NCI-H1092 treated with DMSO at 0.1 percent for 48 hours (cell line): ENCODE measurements around the gene ELOVL3.

Experiments used
- DNase-seq: peaks from one replicate; lab custom pipeline; 2025; lab: John Stamatoyannopoulos, UW

The ELOVL3 gene

GRCh38 chr10:102226542-102226870, 407 bp downstream of the ELOVL3 start:
- DNase-seq = no peak

GRCh38 chr10:102227050-102227449, 951 bp downstream of the ELOVL3 start:
- no peak for DNase-seq

DNA sequence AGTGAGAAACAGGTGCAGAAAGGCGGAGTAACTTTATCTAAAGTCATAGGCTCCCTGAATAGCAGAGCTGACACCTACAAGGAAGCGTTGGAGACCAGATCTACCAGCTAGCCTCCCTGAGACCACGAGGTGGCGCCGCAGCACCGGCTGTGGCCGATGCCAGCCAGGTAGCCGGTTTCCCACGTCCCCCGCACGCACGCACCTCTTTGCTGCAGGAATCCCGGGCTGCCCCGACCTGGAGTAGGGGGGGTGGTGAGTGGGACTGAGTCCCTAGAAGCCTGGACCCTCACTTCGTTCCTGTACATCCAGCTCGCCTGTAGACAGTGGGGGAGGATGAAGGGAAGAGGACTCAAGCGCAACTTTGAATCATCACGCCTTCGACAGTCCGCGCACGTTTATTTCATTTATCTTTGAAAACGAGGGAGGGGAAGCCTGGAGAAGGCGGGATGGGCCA, 3.7 kb downstream of the ELOVL3 start:
- peak; percentile 55 for DNase-seq

- peak; percentile 54 for DNase-seq
Observed at GRCh38 chr10:102230264-102230860, 4.3 kb downstream of the ELOVL3 start.

GRCh38 chr10:102230861-102231356, 4.8 kb downstream of the ELOVL3 start:
- peak; percentile 11 for DNase-seq

GRCh38 chr10:102231357-102232318, 5.5 kb downstream of the ELOVL3 start:
- no peak for DNase-seq

GRCh38 chr10:102233997-102234396, 7.9 kb downstream of the ELOVL3 start:
- no peak for DNase-seq

DNA sequence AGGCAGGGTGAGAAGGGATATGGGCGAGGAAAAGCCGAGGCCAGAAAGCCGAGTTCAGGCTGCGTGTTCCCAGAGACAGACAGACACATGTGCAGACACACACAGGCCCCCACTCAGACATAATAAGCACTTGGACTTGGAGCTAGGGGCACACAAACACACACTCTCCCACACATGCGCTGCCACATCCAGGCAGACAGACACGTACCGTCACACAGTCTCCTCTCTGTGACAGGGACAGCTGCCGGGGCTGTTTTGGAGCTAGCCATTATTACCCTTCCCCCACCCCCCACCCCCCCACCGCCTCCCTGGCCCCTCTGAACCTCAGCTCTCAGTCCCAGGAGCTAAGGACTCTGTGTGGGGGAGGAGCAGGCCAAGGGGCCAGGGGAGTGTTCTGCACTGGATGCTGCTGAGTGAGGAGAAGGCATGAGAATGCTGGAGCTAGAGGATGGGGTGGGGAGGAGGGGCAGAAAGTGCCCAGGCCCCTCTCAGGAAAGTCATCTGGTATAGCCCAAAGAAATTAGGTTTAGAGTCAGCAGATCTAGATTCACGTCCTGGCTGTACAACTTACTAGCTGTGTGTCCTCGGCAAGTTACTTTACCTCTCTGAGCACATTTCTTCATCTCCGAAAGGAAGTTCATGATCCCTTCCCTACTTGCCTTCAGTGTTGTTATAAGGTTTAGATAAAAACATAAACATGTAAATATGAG, 8.9 kb downstream of the ELOVL3 start:
- DNase-seq = no peak

- no peak for DNase-seq
Observed at GRCh38 chr10:102235598-102235920, 9.5 kb downstream of the ELOVL3 start.

- no peak for DNase-seq
Observed at GRCh38 chr10:102236006-102236405, 9.9 kb downstream of the ELOVL3 start.

- no peak for DNase-seq
Observed at GRCh38 chr10:102237711-102238252, 11.7 kb downstream of the ELOVL3 start.

GRCh38 chr10:102240467-102241031, 14.4 kb downstream of the ELOVL3 start:
- DNase-seq = no peak

- DNase-seq = no peak
Observed at GRCh38 chr10:102241032-102241443, 14.9 kb downstream of the ELOVL3 start.

DNA sequence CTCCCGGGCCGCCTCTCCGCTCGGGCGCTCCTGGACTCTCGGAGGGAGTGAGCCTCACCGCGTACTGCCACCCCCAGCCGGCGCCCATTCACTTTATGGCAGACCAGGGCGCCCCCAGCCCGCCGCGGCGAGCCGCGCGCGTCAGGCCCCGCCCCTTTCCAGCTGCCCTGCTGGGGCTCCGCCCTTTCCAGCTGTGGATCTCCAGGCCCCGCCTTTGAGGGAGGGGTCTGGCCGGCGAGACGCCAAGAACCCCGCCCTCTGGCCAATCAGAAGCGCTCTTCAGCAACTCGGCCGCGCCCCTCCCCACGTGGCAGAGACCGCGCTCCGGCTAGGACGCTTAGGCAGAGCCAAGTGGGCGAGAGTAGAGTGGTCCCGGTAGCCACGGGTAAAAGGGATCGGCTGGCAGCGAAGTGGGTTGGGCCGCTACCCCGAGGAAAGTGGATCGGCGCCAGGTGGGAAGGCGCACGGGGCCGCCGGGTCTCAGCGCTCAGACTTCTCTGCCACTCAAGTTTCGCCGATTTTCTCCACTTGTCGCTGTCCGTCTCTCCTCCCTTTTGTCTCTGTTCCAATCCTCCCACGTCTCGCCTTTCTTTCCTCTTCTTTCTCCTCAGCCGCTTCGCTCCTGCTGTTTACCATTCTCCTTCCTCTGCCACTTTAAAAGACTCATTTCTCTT, 15.5 kb downstream of the ELOVL3 start, which contains the start of gene PITX3:
Gene PITX3 (minus strand): TSS at position 69 of the 674 bp plus-strand sequence. CDS start 9,432 bp downstream, outside the sequence.
- DNase-seq = peak; percentile 52

- no peak for DNase-seq
Observed at GRCh38 chr10:102242118-102242485, 16.0 kb downstream of the ELOVL3 start.

GRCh38 chr10:102243309-102243708, 17.2 kb downstream of the ELOVL3 start:
- no peak for DNase-seq

- peak; percentile 99 for DNase-seq
Observed at GRCh38 chr10:102245082-102245931, 19.2 kb downstream of the ELOVL3 start, which contains the start of gene GBF1. Gene GBF1, plus strand, starts transcription at chr10:102245532. Its CDS starts 13,407 bp downstream, at chr10:102258939.

- no peak for DNase-seq
Observed at GRCh38 chr10:102245932-102246251, 19.8 kb downstream of the ELOVL3 start.

DNA sequence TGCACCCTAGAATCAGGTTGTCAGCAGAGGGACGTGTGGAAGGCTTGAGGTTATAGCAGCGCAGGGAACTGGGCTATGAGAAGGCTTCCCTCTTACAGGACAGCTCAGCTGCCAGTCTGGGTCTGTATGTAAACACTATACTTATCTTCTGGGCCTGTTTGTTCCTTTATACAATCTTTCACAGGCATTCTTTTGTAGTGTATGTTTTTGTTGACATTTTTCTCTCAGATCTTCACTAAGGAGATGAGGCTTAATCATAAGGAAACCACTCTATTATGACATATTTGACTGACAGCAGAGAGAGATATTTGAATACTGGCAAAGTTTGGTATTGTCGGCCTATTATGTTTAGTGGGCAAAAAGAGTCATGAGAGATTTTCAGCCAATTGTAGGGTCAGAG, 20.2 kb downstream of the ELOVL3 start:
- DNase-seq = no peak

GRCh38 chr10:102247734-102248133, 21.6 kb downstream of the ELOVL3 start:
- DNase-seq = no peak
